Measurements from ENCODE around the gene ABHD15. TPM values are rescaled to one million over a fixed set of nuclear protein-coding genes. Genes with fewer than 3 reads are reported as not detected.

ABHD15 gene
- total RNA-seq, 1 donor from 2014 or later = 11.6 TPM

DNA sequence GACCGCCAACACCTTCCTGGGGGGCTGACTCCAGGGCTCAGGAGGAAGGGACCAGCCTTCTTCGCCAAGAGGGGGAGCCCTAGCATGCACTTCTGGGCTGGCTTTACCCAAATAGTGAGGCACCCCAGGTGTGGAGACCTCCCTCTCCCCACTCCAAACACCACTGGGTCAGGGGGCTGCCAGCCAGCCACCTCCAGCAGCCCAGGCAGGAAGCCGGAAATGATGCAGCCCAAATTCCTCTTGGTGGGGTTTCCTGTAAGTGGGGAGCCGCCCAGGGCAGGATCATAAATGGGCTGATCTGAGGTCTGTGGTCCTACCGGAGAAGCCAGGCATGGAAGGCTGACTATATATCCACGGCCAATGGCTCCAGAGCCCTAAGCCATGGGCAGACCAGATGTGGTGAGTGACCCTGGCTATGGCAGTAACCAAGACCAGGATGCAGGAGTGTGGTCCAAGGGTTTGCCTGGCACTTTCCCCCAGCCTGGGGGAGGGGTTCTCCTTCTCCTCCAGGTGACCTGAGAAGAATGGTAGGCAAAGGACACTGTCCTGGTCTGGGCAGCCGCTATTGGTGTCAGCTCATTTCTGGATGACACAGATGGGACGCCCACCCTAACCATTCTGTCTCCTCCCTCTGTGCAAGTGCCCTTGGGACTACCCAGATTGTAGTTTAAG lies 18.4 kb upstream of the ABHD15 start:
- H3K27ac Mint-ChIP-seq = no peak overlapping the region
- H3K9me3 Mint-ChIP-seq = no peaks in the 10 kb centered on the region
- no peak for DNase-seq (ENCODE audit: extremely low spot score, unreplicated experiment)
- peaks cover 3% of the 10 kb centered on the region for H3K36me3 Mint-ChIP-seq
- H3K27me3 Mint-ChIP-seq = no peaks in the 10 kb centered on the region
- TF ChIP-seq CTCF (conservative IDR thresholded peaks at IDR 0.05) = peak; percentile 23
- H3K4me3 Mint-ChIP-seq = no peak overlapping the region
- peaks cover 16% of the 10 kb centered on the region for H3K4me1 Mint-ChIP-seq (ENCODE audit: unreplicated experiment)

DNA sequence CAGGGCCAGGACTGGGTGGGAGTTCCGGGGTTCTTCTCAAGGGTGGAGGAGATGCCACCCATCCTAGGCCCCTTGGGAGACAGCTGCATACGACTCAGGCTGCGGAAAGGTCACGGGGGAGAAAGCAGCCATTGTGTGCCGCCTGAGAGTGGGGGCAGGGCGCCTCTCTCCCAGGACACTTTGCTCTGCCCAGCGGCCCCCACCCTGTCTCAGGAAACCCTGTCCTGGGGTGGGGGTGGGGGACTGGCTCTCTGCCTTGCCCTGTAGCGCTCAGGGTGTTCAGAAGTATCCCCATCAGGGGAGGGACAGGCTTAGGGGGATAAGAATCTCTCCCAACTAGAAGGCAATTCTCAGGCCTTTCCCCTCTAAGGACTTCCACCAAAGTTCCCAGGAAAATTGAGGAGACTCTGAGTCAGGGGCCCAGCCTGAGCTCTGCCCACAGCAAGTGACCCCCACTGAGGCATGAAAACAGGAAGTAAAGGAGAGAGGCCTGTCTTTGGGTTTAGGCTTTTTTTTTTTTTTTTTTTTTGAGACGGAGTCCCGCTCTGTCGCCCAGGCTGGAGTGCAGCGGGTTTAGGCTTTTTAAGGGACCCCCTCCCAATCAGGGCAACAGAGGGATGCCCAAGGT lies 17.7 kb upstream of the ABHD15 start:
- H3K27ac Mint-ChIP-seq = no peak overlapping the region
- no peak overlapping the region for H3K4me3 Mint-ChIP-seq
- H3K9me3 Mint-ChIP-seq = no peaks in the 10 kb centered on the region
- H3K36me3 Mint-ChIP-seq = peaks cover 8% of the 10 kb centered on the region
- TF ChIP-seq CTCF (conservative IDR thresholded peaks at IDR 0.05) = no peak
- no peak for DNase-seq (ENCODE audit: extremely low spot score, unreplicated experiment)
- H3K4me1 Mint-ChIP-seq (ENCODE audit: unreplicated experiment) = peaks cover 18% of the 10 kb centered on the region
- H3K27me3 Mint-ChIP-seq = no peaks in the 10 kb centered on the region

DNA sequence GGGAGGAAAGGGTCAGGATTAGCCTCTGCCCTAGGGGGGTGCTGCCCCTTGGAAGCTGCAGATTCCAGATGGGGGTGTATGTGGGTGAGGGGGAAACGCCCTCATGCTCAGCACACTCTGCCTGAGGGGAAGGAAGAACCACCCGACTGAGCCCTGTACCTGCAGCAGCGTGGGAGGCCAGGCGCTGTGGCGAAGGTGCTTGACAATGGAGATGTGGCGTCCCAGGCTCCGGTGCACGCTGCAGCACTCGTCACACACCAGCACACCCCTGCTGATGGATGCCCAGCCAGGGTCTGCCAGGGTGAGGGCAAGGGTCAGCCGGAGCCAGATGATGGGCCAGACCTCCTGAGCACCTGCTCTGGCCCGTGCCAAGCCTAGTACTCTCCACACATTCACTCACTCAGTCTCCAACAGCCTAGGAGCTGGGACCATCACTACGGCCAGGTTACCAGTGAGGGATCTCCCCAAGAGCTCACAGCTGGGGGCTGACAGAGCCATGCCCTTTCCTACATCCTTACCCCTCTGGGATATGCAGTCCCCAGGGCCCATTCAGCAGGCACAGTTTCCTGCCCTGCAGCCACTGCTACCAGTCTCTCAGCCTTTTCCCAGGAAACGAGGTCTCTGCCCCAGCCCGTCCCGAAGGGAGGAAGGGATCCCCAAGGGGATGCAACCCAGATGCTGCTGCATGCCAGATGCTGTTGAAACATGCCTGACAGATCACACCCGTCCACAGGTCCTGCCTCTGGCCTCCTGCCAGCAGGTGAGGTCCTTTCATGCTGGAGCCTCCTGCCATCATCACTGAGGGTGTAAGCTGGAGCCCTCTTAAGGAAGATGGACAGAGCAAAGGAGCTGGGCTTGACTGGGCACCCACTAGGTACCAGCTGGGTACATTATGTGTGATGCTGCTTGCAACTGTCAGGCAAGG lies 16.7 kb upstream of the ABHD15 start:
- no peaks in the 10 kb centered on the region for H3K9me3 Mint-ChIP-seq
- no peak for TF ChIP-seq CTCF (conservative IDR thresholded peaks at IDR 0.05)
- DNase-seq (ENCODE audit: extremely low spot score, unreplicated experiment) = no peak
- no peaks in the 10 kb centered on the region for H3K27me3 Mint-ChIP-seq
- no peak overlapping the region for H3K27ac Mint-ChIP-seq
- H3K4me1 Mint-ChIP-seq (ENCODE audit: unreplicated experiment) = peaks cover 18% of the 10 kb centered on the region
- H3K36me3 Mint-ChIP-seq = peaks cover 8% of the 10 kb centered on the region
- H3K4me3 Mint-ChIP-seq = no peak overlapping the region

DNA sequence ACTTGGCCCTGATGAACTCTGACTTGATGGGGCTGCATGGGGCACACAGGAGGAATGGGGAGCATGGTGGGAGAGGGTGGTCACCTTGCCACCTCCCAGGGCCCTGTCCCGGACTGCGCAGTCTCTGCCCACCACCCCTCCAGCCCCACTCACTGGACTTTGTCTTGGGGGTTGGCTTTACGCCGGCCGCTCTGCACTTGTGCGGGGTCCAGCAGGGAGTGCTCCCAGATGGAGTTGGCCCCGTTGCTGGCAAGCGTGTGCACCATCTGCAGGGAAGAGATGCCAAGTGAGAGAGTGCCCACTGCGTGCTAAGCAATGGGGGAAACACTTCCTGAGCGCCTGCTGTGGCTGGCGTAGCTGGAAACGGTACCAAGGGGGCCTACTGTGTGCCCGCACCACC lies 15.9 kb upstream of the ABHD15 start:
- Mint-ChIP-seq H3K27me3 (no peaks in the 10 kb centered on the region), H3K27ac (no peak overlapping the region), H3K4me3 (no peak overlapping the region), H3K4me1 (ENCODE audit: unreplicated experiment) (peaks cover 14% of the 10 kb centered on the region), H3K9me3 (no peaks in the 10 kb centered on the region), H3K36me3 (peaks cover 8% of the 10 kb centered on the region)
- no peak for TF ChIP-seq CTCF (conservative IDR thresholded peaks at IDR 0.05)
- DNase-seq (ENCODE audit: extremely low spot score, unreplicated experiment) = no peak

DNA sequence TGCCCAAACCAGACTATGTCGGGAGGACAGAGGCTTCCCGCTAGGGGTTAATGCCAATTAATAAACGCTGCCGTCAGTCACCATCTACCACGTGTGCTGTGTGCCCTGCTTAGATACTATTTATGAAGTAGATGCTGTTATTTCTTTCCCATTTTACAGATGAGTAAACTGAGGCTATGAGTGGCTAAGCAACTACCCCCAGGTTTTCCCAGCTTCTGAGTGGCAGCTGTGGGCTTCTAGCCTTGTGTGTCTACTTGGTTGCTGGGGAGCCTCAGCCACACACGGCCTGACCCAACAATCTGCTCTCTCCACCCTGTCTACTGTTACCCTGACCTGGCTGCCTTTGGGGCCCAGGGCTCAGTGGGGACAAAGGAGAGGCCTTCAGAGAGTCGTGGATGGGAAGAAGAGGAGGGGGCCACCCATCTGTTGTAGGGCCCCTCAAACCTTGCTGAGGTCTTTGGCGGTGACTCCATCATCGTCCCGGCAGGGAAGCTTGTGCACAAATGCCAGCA lies 15.5 kb upstream of the ABHD15 start:
- no peak for TF ChIP-seq CTCF (conservative IDR thresholded peaks at IDR 0.05)
- Mint-ChIP-seq H3K36me3 (peaks cover 8% of the 10 kb centered on the region), H3K27ac (no peak overlapping the region), H3K4me1 (ENCODE audit: unreplicated experiment) (peaks cover 14% of the 10 kb centered on the region), H3K27me3 (no peaks in the 10 kb centered on the region), H3K4me3 (no peak overlapping the region), H3K9me3 (no peaks in the 10 kb centered on the region)
- no peak for DNase-seq (ENCODE audit: extremely low spot score, unreplicated experiment)

All from type B pancreatic cell (in vitro differentiated cells).